Measurements from ENCODE around the gene TET3.

Gene TET3

DNA sequence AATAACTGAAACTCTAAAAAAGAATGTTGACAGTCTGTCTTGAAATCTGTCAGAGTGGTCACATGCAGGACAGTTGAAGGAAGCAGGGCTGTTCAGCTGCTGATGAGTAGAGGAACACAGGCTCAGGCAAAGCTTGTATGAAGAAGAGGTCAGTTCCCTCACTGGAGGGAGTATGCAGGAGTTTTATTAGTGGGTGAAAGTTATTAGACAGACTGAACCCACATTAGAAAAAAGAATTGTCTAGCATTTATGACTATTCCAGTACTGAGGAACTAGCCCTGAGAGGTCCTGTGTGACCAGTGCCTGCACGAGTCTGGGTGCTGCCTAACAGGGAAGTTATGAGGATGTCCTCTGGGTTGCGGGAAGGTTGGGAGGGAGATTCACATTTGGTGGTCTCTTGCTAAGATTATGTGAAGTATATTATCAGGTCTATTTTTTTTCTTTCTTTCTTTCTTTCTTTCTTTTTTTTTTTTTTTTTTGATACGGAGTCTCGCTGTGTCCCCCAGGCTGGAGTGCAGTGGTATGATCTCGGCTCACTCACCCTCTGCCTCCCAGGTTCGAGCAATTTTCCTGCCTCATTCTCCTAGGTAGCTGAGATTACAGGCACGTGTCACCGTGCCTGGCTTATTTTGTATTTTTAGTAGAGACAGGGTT, 9.6 kb downstream of the TET3 start:
- TF ChIP-seq, protein P1, sequence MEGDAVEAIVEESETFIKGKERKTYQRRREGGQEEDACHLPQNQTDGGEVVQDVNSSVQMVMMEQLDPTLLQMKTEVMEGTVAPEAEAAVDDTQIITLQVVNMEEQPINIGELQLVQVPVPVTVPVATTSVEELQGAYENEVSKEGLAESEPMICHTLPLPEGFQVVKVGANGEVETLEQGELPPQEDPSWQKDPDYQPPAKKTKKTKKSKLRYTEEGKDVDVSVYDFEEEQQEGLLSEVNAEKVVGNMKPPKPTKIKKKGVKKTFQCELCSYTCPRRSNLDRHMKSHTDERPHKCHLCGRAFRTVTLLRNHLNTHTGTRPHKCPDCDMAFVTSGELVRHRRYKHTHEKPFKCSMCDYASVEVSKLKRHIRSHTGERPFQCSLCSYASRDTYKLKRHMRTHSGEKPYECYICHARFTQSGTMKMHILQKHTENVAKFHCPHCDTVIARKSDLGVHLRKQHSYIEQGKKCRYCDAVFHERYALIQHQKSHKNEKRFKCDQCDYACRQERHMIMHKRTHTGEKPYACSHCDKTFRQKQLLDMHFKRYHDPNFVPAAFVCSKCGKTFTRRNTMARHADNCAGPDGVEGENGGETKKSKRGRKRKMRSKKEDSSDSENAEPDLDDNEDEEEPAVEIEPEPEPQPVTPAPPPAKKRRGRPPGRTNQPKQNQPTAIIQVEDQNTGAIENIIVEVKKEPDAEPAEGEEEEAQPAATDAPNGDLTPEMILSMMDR (conservative IDR thresholded peaks at IDR 0.05; ENCODE audit: low read length): no peak
- no peak overlapping the region for H3K4me3 ChIP-seq (ENCODE audit: low read length)

DNA sequence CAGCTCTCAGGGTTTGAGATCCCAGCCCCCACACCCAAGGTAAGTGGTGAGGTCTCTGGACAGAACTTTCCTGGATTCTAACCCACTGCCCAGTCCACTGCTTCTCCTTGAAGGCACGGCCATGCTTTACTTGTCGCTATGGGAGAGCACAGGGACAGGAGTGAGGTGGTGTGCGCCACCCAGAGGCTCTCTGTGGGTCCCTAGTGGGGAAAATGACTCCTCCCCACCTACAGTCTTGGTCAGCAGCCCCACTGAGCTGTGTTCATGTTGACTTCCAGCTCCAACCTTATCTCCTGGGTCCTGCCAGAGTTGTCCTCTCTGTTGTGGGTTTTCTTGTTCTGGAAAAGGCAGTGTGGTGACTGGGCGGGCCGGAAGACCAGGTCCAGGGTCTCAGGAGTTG, 11.1 kb downstream of the TET3 start:
- DNase-seq (ENCODE audit: low read depth): no peak

More for the DNA sequence above, 9.6 kb downstream of the TET3 start:
- DNase-seq (ENCODE audit: low read depth): no peak

GRCh38 chr2:73997813-73998212, 13.1 kb downstream of the TET3 start:
- TF ChIP-seq, protein P1 (conservative IDR thresholded peaks at IDR 0.05; ENCODE audit: low read length): no peak

More for the DNA sequence above, 11.1 kb downstream of the TET3 start:
- TF ChIP-seq, protein P1 (conservative IDR thresholded peaks at IDR 0.05; ENCODE audit: low read length): no peak
- H3K4me3 ChIP-seq (ENCODE audit: low read length): no peak overlapping the region

GRCh38 chr2:73998451-73998850, 13.7 kb downstream of the TET3 start:
- no peak overlapping the region for H3K4me3 ChIP-seq (ENCODE audit: low read length)
- DNase-seq (ENCODE audit: low read depth): no peak
- TF ChIP-seq, protein P1 (conservative IDR thresholded peaks at IDR 0.05; ENCODE audit: low read length): no peak

More at GRCh38 chr2:73997813-73998212, 13.1 kb downstream of the TET3 start:
- H3K4me3 ChIP-seq (ENCODE audit: low read length): no peak overlapping the region
- no peak for DNase-seq (ENCODE audit: low read depth)

DNA sequence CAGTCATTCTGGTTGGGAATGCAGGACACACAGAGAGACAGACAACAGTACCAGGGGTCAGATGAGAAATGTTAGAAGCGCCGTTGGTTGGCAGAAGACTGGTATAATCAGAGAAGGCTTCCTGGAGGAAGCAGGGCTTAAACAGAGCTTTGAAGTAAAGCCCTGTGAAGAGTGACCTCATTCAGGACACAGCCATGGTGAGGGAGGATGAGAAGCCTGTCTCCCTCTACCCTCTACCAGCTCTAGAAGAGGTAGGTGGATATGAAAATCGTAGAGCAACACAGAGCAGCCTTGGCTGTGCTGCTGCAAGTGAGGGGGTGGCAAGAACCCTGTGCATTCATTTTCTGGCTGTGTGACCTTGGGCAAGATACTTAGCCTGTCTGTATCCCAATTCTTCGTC, 14.2 kb downstream of the TET3 start:
- DNase-seq (ENCODE audit: low read depth): no peak
- TF ChIP-seq, protein P1 (conservative IDR thresholded peaks at IDR 0.05; ENCODE audit: low read length): no peak
- no peak overlapping the region for H3K4me3 ChIP-seq (ENCODE audit: low read length)

GRCh38 chr2:73999881-74000597, 15.3 kb downstream of the TET3 start:
- DNase-seq (ENCODE audit: low read depth): no peak
- no peak overlapping the region for H3K4me3 ChIP-seq (ENCODE audit: low read length)
- TF ChIP-seq, protein P1 (conservative IDR thresholded peaks at IDR 0.05; ENCODE audit: low read length): no peak

DNA sequence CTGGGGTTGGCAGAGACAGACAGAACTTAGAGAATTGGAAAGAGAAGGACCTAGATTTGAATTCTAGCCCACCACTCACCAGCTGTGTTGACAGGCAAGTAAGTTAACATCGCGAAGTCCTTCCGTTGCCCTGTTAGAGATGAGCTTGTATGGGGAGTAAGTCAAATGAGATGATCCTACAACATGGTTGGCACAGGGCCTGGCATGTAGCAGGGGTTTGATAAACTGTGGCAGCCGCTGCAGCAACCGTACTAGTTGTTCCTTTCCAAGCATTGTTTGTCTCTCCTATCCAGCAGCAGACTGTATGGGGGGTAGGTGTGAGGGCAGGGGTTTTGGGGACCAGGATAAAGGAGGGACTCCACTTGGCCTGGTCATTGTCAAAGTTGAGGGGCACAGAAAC, 16.0 kb downstream of the TET3 start:
- TF ChIP-seq, protein P1 (conservative IDR thresholded peaks at IDR 0.05; ENCODE audit: low read length): no peak
- H3K4me3 ChIP-seq (ENCODE audit: low read length): no peak overlapping the region
- no peak for DNase-seq (ENCODE audit: low read depth)

All from AG10803 (cell line).